Adrenal gland (tissue), 12 donors: ENCODE data around the gene TFPI2. TPM values are rescaled to one million over a fixed set of nuclear protein-coding genes. Genes with fewer than 3 reads are reported as not detected.

Experiments used
- DNase-seq, 7 donors: peaks; one replicate each; pipeline ENCODE4 v3.0.0-alpha.2; 2019 to 2020
- H3K27ac ChIP-seq, 5 donors: fragments of 200-600 bp; sonication (generic) in 4 of 5; 1 replicate in 3 of 5; 2 replicates in 2 of 5; pipeline versions ENCODE4 v1.5.1 to v1.8.0; 2016 to 2020; ENCODE audit warnings: mild to moderate bottlenecking in 1 of 5
- H3K27me3 ChIP-seq: fragments of 200-600 bp; 2 replicates; pipeline ENCODE4 v1.8.0; 2021
- H3K36me3 ChIP-seq, 2 donors: fragments of 200-600 bp; replicated peaks in 1 of 2; 1 replicate in 1 of 2; 2 replicates in 1 of 2; pipeline versions ENCODE4 v1.5.1 to v1.8.0; 2018 to 2022
- H3K4me1 ChIP-seq, 2 donors: fragments of 200-600 bp; replicated peaks in 1 of 2; 1 replicate in 1 of 2; 2 replicates in 1 of 2; pipeline versions ENCODE4 v1.5.1 to v1.8.0; 2018 to 2021
- H3K4me3 ChIP-seq, 4 donors: fragments of 200-600 bp; sonication (generic) in 3 of 4; one replicate each; pipeline ENCODE4 v1.5.1; 2016 to 2018
- H3K9me3 ChIP-seq, 3 donors: fragments of 200-600 bp; sonication (generic) in 1 of 3; replicated peaks in 1 of 3; 1 replicate in 2 of 3; 2 replicates in 1 of 3; pipeline versions ENCODE4 v1.5.1 to v1.8.0; 2016 to 2021
- CTCF ChIP-seq, 6 experiments: fragments of 450-650 bp in 4 of 6; fragments of 200-600 bp in 2 of 6; sonication (generic) in 1 of 6; IDR thresholded peaks; 1 replicate in 5 of 6; 2 replicates in 1 of 6; pipeline versions ENCODE4 v1.5.1 to v1.8.0; 2016 to 2021; ENCODE audit warnings: antibody characterized with exemption in 6 of 6, mild to moderate bottlenecking in 2 of 6, moderate library complexity in 1 of 6
- POLR2A ChIP-seq, 2 donors: fragments of 450-650 bp; IDR thresholded peaks; one replicate each; pipeline ENCODE4 v1.6.1; 2017; ENCODE audit warnings: antibody characterized with exemption in 2 of 2, mild to moderate bottlenecking in 2 of 2, moderate library complexity in 1 of 2
- WGBS, 4 donors: extraction: QIAGEN DNeasy Blood & Tissue Kit in 2 of 4; methylation state at CpG; one replicate each; pipeline versions ENCODE4 v1.1.5 to v1.1.7; 2013 to 2017; 5-methylcytosine and 5-hydroxymethylcytosine counted together
- intact Hi-C, 2 donors: fragments of 100-400 bp; cut with DNase I; formaldehyde crosslinking; loops; one replicate each; pipeline versions ENCODE4 v1.14.1 to v1.15.0; 2022 to 2023
- polyA plus RNA-seq, 3 donors: library from polyadenylated mRNA; stranded (reverse); fragments of 200-250 nt in 2 of 3; fragments of 350-450 nt in 1 of 3; fragmentation: Illumina TruSeq in 1 of 3; extraction: RNeasy Lipid Tissue Mini Kit (QIAGEN cat#74804) in 1 of 3; gene quantifications; one replicate each; pipeline ENCODE4 v1.2.3, GENCODE V29; 2013 to 2014
- total RNA-seq, 9 donors: library from RNA; depleted of rRNA in 4 of 9; stranded (reverse); fragments of >200 nt in 4 of 9; fragments of 120-200 nt in 1 of 9; fragmentation: NEBNext Ultra II Directional in 1 of 9; extraction: Animal tissue kit (Norgen Biotek cat#: 25700) in 1 of 9; gene quantifications; one replicate each; pipeline versions ENCODE4 v1.1.0 to v1.2.4, GENCODE V29; 2013 to 2023
- donor health status: healthy with polysubstance abuse.
- donor health status: Bipolar disorder and iron deficiency.
- donor health status: DM: yes; HTN: yes; CAD: no.
- donor health status: DM: no; HTN: no; CAD: no.
- donor health status: DM: no; HTN: no; CAD: no.
- donor health status: DM: yes; HTN: yes; CAD: no.

Gene TFPI2
- total and polyA plus RNA-seq, 12 donors: 7.4 to 87.8 (median 24.0) TPM

GRCh38 chr7:93877742-93878141 lies 12.8 kb downstream of the TFPI2 start:
- Histone ChIP-seq H3K4me1 (no peaks in the 10 kb centered on the region), H3K9me3 (no peaks in the 10 kb centered on the region), H3K4me3 (no peak overlapping the region), H3K36me3 (no peaks in the 10 kb centered on the region), H3K27me3 (no peaks in the 10 kb centered on the region), H3K27ac (no peak overlapping the region)
- intact Hi-C loops: no loop called here
- TF ChIP-seq CTCF (IDR thresholded peaks at IDR 0.05) (no peak), POLR2A (IDR thresholded peaks at IDR 0.05) (no peak)
- WGBS, 4 donors: 75 to 89% (median 81%) methylated on average over 3 of the region's 3 CpGs
- DNase-seq: no peak

GRCh38 chr7:93873998-93874574 lies 16.5 kb downstream of the TFPI2 start:
- no peaks in the 10 kb centered on the region for H3K9me3 ChIP-seq
- intact Hi-C loops: no loop called here
- no peak overlapping the region for H3K4me3 ChIP-seq
- WGBS, 4 donors: 29 to 84% (median 77%) methylated on average over 1 of the region's 1 CpG
- H3K36me3 ChIP-seq: no peaks in the 10 kb centered on the region
- TF ChIP-seq POLR2A (IDR thresholded peaks at IDR 0.05) (no peak), CTCF (IDR thresholded peaks at IDR 0.05) (no peak)
- no peak for DNase-seq
- H3K27me3 ChIP-seq: no peaks in the 10 kb centered on the region
- no peak overlapping the region for H3K27ac ChIP-seq
- H3K4me1 ChIP-seq: no peaks in the 10 kb centered on the region

GRCh38 chr7:93866886-93867285 lies 23.7 kb downstream of the TFPI2 start:
- Histone ChIP-seq H3K27ac (no peak overlapping the region), H3K27me3 (no peaks in the 10 kb centered on the region), H3K36me3 (no peaks in the 10 kb centered on the region), H3K4me1 (no peaks in the 10 kb centered on the region), H3K4me3 (no peak overlapping the region), H3K9me3 (peaks cover 0 to 4% (median 0%) of the 10 kb centered on the region in 3 donors)
- intact Hi-C loops: no loop called here
- DNase-seq: no peak
- 84 to 96% (median 88%) methylated on average over 3 of the region's 3 CpGs for WGBS, 4 donors
- TF ChIP-seq POLR2A (IDR thresholded peaks at IDR 0.05) (no peak), CTCF (IDR thresholded peaks at IDR 0.05) (no peak)

DNA sequence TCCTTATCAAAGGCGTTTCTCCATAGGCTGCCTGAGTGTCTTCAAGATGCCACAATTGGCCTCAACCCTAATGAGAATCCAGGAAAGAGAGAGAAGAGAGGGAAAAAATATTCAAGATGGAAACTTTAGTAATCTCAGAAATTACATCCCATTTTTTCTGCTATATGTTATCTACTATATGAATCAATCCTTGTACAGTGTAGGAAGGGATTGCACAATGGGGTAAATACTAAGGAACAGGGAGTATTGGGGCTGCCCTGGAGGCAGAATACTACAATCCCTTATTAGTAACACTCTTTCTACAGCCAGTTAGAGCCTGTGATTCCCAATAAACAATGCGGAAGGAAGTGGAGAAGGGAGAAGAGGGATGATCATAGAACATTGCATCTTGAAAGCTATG lies 27.9 kb downstream of the TFPI2 start:
- no peak overlapping the region for H3K4me3 ChIP-seq
- H3K9me3 ChIP-seq: peaks cover 0 to 2% (median 0%) of the 10 kb centered on the region in 3 donors
- no peak for DNase-seq
- intact Hi-C loops: no loop called here
- no peaks in the 10 kb centered on the region for H3K4me1 ChIP-seq
- no peaks in the 10 kb centered on the region for H3K27me3 ChIP-seq
- H3K36me3 ChIP-seq: no peaks in the 10 kb centered on the region
- WGBS, 4 donors: 77 to 89% (median 85%) methylated on average over 2 of the region's 2 CpGs
- no peak for TF ChIP-seq CTCF (IDR thresholded peaks at IDR 0.05)
- TF ChIP-seq POLR2A (IDR thresholded peaks at IDR 0.05): no peak
- H3K27ac ChIP-seq: no peak overlapping the region
